HepG2 (cell line): ENCODE results near the gene PIGR. TPM values are rescaled to one million over a fixed set of nuclear protein-coding genes. Genes with fewer than 3 reads are reported as not detected.

ENCODE experiments used
- CREM ChIP-seq, 2 experiments: sonication (generic) in 1 of 2; formaldehyde crosslinking in 1 of 2; IDR thresholded peaks; 2 replicates each; pipeline versions ENCODE4 v1.4.0 to v1.6.1; 2016 to 2020; ENCODE audit warnings: antibody characterized with exemption in 1 of 2, mild to moderate bottlenecking in 1 of 2, missing genetic modification reagents in 1 of 2
- CTCF ChIP-seq: sonication (generic); formaldehyde crosslinking; IDR thresholded peaks from 2 replicates; pipeline ENCODE4 v1.5.0; 2020; ENCODE audit warnings: mild to moderate bottlenecking, missing genetic modification reagents, moderate library complexity
- FLYWCH1 ChIP-seq: sonication (generic); formaldehyde crosslinking; IDR thresholded peaks from 2 replicates; pipeline ENCODE4 v1.8.1; 2023; ENCODE audit warnings: mild to moderate bottlenecking, missing genetic modification reagents
- FOSL2 ChIP-seq: sonication (generic); formaldehyde crosslinking; IDR thresholded peaks from 2 replicates; pipeline ENCODE4 v1.4.0; 2020; ENCODE audit warnings: missing genetic modification reagents
- ZBTB14 ChIP-seq: sonication (generic); formaldehyde crosslinking; IDR thresholded peaks from 2 replicates; pipeline ENCODE4 v1.4.0; 2020; ENCODE audit warnings: missing genetic modification reagents
- ZFP41 ChIP-seq: sonication (generic); formaldehyde crosslinking; IDR thresholded peaks from 2 replicates; pipeline ENCODE4 v1.4.0; 2020; ENCODE audit warnings: mild to moderate bottlenecking, missing genetic modification reagents, borderline replicate concordance
- ZNF124 ChIP-seq: sonication (generic); formaldehyde crosslinking; IDR thresholded peaks from 2 replicates; pipeline ENCODE4 v1.4.0; 2020; ENCODE audit warnings: missing genetic modification reagents
- ZNF18 ChIP-seq: sonication (generic); formaldehyde crosslinking; IDR thresholded peaks from 2 replicates; pipeline ENCODE4 v1.8.0; 2022; ENCODE audit warnings: mild to moderate bottlenecking, missing genetic modification reagents; ENCODE audit not compliant: insufficient replicate concordance
- ZNF580 ChIP-seq: IDR thresholded peaks from 2 replicates; pipeline ENCODE4 v1.6.1; 2016; ENCODE audit warnings: low read depth, borderline replicate concordance
- ZUFSP ChIP-seq: sonication (generic); formaldehyde crosslinking; IDR thresholded peaks from 2 replicates; pipeline ENCODE4 v1.9.0; 2021; ENCODE audit warnings: missing genetic modification reagents, mild to moderate bottlenecking, borderline replicate concordance
- polyA plus RNA-seq, 8 experiments: library from polyadenylated mRNA; depleted of rRNA in 3 of 8; stranded (reverse) in 7 of 8; unstranded in 1 of 8; fragments of >200 nt; fragmentation: Illumina TruSeq in 4 of 8; extraction: Trizol in 4 of 8; gene quantifications; 2 replicates each; pipeline versions ENCODE4 v1.2.1 to v1.2.3, GENCODE V29; 2011 to 2016; ENCODE audit warnings: low read depth in 4 of 8, missing spikeins in 1 of 8, mixed read lengths in 1 of 8; ENCODE audit not compliant: insufficient read depth in 1 of 8
- total RNA-seq, 5 experiments: library from RNA; depleted of rRNA; stranded (reverse); fragments of >200 nt; fragmentation: Illumina TruSeq; extraction: Trizol; gene quantifications; 2 replicates each; pipeline ENCODE4 v1.2.3, GENCODE V29; 2016; ENCODE audit warnings: low read depth in 1 of 5

PIGR gene
- total and polyA plus RNA-seq, 2 of the 13 experiments (the other 11 are each of a cell fraction or from before 2014, with no cell fraction given): not detected

GRCh38 chr1:206913766-206914537 lies 32.3 kb downstream of the PIGR start (continued):
- TF ChIP-seq FLYWCH1: no peak
- TF ChIP-seq ZFP41 (CRISPR knock-in tag): no peak
- no peak for TF ChIP-seq ZBTB14 (CRISPR knock-in tag)
- no peak for TF ChIP-seq ZUFSP (CRISPR knock-in tag)
- no peak for TF ChIP-seq ZNF124 (CRISPR knock-in tag)
- TF ChIP-seq FOSL2 (CRISPR knock-in tag): no peak
- no peak for TF ChIP-seq ZNF18 (CRISPR knock-in tag)
- no peak for TF ChIP-seq CREM (IDR thresholded peaks at IDR 0.05)
- no peak for TF ChIP-seq CREM (CRISPR knock-in tag; IDR thresholded peaks at IDR 0.05)
- TF ChIP-seq ZNF580 (CRISPR knock-in tag): no peak
- TF ChIP-seq CTCF (CRISPR knock-in tag): no peak
